Ectodermal cell (in vitro differentiated cells): Measurements from ENCODE around the gene PCA3.

Experiments
- H3K27ac ChIP-seq: 2 replicates; pipeline ENCODE4 v1.7.0; 2013; ENCODE audit warnings: mild to moderate bottlenecking, low read depth, low read length; ENCODE audit not compliant: insufficient read depth, poor library complexity, severe bottlenecking
- H3K27me3 ChIP-seq: 2 replicates; pipeline ENCODE4 v1.7.0; 2013; ENCODE audit warnings: mild to moderate bottlenecking, low read length; ENCODE audit not compliant: insufficient read depth, control insufficient read depth, poor library complexity, severe bottlenecking
- H3K36me3 ChIP-seq: one replicate; pipeline ENCODE4 v1.7.0; 2013; ENCODE audit warnings: low read length; ENCODE audit not compliant: control insufficient read depth, insufficient read depth
- H3K4me1 ChIP-seq: one replicate; pipeline ENCODE4 v1.7.0; 2013; ENCODE audit warnings: low read length; ENCODE audit not compliant: control insufficient read depth, insufficient read depth
- H3K4me3 ChIP-seq: 2 replicates; pipeline ENCODE4 v1.7.0; 2013; ENCODE audit warnings: low read depth, low read length, control low read depth; ENCODE audit not compliant: insufficient read depth
- H3K9me3 ChIP-seq: 2 replicates; pipeline ENCODE4 v1.7.0; 2013; ENCODE audit warnings: mild to moderate bottlenecking, low read length, moderate library complexity; ENCODE audit not compliant: control insufficient read depth
- WGBS, 2 experiments: methylation state at CpG; one replicate each; pipeline ENCODE4 v1.1.7; 2013; ENCODE audit warnings: missing lambda C conversion rate in 2 of 2; 5-methylcytosine and 5-hydroxymethylcytosine counted together

Gene PCA3

GRCh38 chr9:76751001-76751400, 13.2 kb upstream of the PCA3 start:
- H3K4me3 ChIP-seq, result no peak overlapping the region
- no peaks in the 10 kb centered on the region for H3K27me3 ChIP-seq
- 91 to 97% methylated on average over 3 of the region's 3 CpGs for WGBS, 2 experiments
- no peaks in the 10 kb centered on the region for H3K9me3 ChIP-seq
- no peak overlapping the region for H3K27ac ChIP-seq
- H3K36me3 ChIP-seq, result no peaks in the 10 kb centered on the region
- peaks cover 3% of the 10 kb centered on the region for H3K4me1 ChIP-seq

- Histone ChIP-seq H3K4me3 (no peak overlapping the region), H3K36me3 (no peaks in the 10 kb centered on the region), H3K27ac (no peak overlapping the region), H3K9me3 (no peaks in the 10 kb centered on the region), H3K4me1 (no peaks in the 10 kb centered on the region), H3K27me3 (no peaks in the 10 kb centered on the region)
- WGBS, 2 experiments, result 51 to 54% methylated on average over 6 of the region's 6 CpGs
These were observed 8.0 kb upstream of the PCA3 start for GRCh38 chr9:76756268-76756640.

GRCh38 chr9:76756941-76757673, 7.1 kb upstream of the PCA3 start:
- no peaks in the 10 kb centered on the region for H3K4me1 ChIP-seq
- 85 to 92% methylated on average over 2 of the region's 3 CpGs for WGBS, 2 experiments
- H3K4me3 ChIP-seq, result no peak overlapping the region
- no peak overlapping the region for H3K27ac ChIP-seq
- no peaks in the 10 kb centered on the region for H3K27me3 ChIP-seq
- H3K36me3 ChIP-seq, result no peaks in the 10 kb centered on the region
- no peaks in the 10 kb centered on the region for H3K9me3 ChIP-seq

- Histone ChIP-seq H3K9me3 (no peaks in the 10 kb centered on the region), H3K4me1 (no peaks in the 10 kb centered on the region), H3K27me3 (no peaks in the 10 kb centered on the region), H3K4me3 (no peak overlapping the region), H3K36me3 (no peaks in the 10 kb centered on the region), H3K27ac (no peak overlapping the region)
- WGBS, 2 experiments, result 62 to 77% methylated on average over 4 of the region's 4 CpGs
These were observed 5.8 kb upstream of the PCA3 start for GRCh38 chr9:76758476-76758875.

- Histone ChIP-seq H3K4me1 (no peaks in the 10 kb centered on the region), H3K9me3 (no peaks in the 10 kb centered on the region), H3K27me3 (no peaks in the 10 kb centered on the region), H3K36me3 (no peaks in the 10 kb centered on the region), H3K27ac (no peak overlapping the region), H3K4me3 (no peak overlapping the region)
- WGBS, 2 experiments, result 83 to 90% methylated on average over 5 to 6 of the region's 6 CpGs
These were observed 4.5 kb upstream of the PCA3 start for GRCh38 chr9:76759732-76760131.

GRCh38 chr9:76761448-76761847, 2.8 kb upstream of the PCA3 start:
- 60 to 93% methylated on average over 1 of the region's 1 CpG for WGBS, 2 experiments
- Histone ChIP-seq H3K36me3 (no peaks in the 10 kb centered on the region), H3K27me3 (no peaks in the 10 kb centered on the region), H3K4me3 (no peak overlapping the region), H3K9me3 (no peaks in the 10 kb centered on the region), H3K4me1 (no peaks in the 10 kb centered on the region), H3K27ac (no peak overlapping the region)

GRCh38 chr9:76766126-76766525, 1.9 kb downstream of the PCA3 start:
- Histone ChIP-seq H3K27me3 (no peaks in the 10 kb centered on the region), H3K27ac (no peak overlapping the region), H3K36me3 (no peaks in the 10 kb centered on the region), H3K4me3 (no peak overlapping the region), H3K9me3 (no peaks in the 10 kb centered on the region), H3K4me1 (no peaks in the 10 kb centered on the region)
- WGBS, 2 experiments, result 86 to 92% methylated on average over 2 to 3 of the region's 3 CpGs

GRCh38 chr9:76772686-76773445, 8.6 kb downstream of the PCA3 start:
- 46 to 50% methylated on average over 2 to 4 of the region's 5 CpGs for WGBS, 2 experiments
- Histone ChIP-seq H3K36me3 (no peaks in the 10 kb centered on the region), H3K27me3 (no peaks in the 10 kb centered on the region), H3K4me1 (no peaks in the 10 kb centered on the region), H3K9me3 (no peaks in the 10 kb centered on the region), H3K4me3 (no peak overlapping the region), H3K27ac (no peak overlapping the region)

- Histone ChIP-seq H3K4me3 (no peak overlapping the region), H3K27me3 (no peaks in the 10 kb centered on the region), H3K9me3 (no peaks in the 10 kb centered on the region), H3K27ac (no peak overlapping the region), H3K36me3 (no peaks in the 10 kb centered on the region), H3K4me1 (no peaks in the 10 kb centered on the region)
These were observed 20.6 kb downstream of the PCA3 start for GRCh38 chr9:76784881-76785280.

- WGBS, 2 experiments, result 95 to 100% methylated on average over 1 of the region's 1 CpG
- Histone ChIP-seq H3K4me3 (no peak overlapping the region), H3K27ac (no peak overlapping the region), H3K4me1 (no peaks in the 10 kb centered on the region), H3K36me3 (no peaks in the 10 kb centered on the region), H3K9me3 (no peaks in the 10 kb centered on the region), H3K27me3 (no peaks in the 10 kb centered on the region)
These were observed 21.3 kb downstream of the PCA3 start for GRCh38 chr9:76785501-76785900.
